Posterior vena cava (tissue), 2 donors: ENCODE measurements around the gene PDIA2. TPM values are rescaled to one million over a fixed set of nuclear protein-coding genes. Genes with fewer than 3 reads are reported as not detected.
"Not testable (repeated sequence)": the region's sequence is repeated elsewhere in the genome, so short reads cannot be mapped to it uniquely, and the experiment has no call there.

Experiments used
- DNase-seq: peaks from one replicate; pipeline ENCODE4 v3.0.0-alpha.2; 2020; ENCODE audit warnings: low spot score
- intact Hi-C, 2 donors: fragments of 100-400 bp; cut with DNase I; formaldehyde crosslinking; loops; one replicate each; pipeline versions ENCODE4 v1.14.1 to v1.14.2; 2022 to 2023
- total RNA-seq, 2 donors: library from RNA; stranded (reverse); fragmentation: NEBNext Ultra II Directional; extraction: Animal tissue kit (Norgen Biotek cat#: 25700); gene quantifications; one replicate each; pipeline ENCODE4 v1.2.1, GENCODE V29; 2021
- donor health status: DM: yes; HTN: yes; CAD: no.
- donor health status: DM: yes; HTN: yes; CAD: no.

PDIA2 gene
- total RNA-seq, 2 donors from 2014 or later = 0.86 to 0.88 TPM

DNA sequence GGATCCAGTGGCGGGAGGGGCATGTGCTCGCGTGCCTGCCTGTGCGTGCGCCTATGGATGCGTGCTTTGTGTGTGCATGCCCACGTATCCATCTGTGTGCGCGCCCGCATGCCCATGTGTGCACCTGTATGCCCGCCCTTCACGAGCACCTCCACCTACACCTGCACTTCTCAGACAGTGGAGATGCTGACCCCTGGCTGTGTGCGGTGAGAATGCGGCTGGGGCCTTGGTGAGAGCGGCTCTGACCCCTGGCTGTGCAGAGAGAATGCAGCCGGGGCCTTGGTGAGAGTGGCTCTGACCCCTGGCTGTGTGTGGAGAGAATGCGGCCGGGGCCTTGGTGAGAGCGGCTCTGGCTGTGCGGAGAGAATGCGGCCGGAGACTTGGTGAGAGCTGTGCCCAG is 35.7 kb downstream of the PDIA2 start:
- intact Hi-C loops = no loop called here
- DNase-seq = no peak

DNA sequence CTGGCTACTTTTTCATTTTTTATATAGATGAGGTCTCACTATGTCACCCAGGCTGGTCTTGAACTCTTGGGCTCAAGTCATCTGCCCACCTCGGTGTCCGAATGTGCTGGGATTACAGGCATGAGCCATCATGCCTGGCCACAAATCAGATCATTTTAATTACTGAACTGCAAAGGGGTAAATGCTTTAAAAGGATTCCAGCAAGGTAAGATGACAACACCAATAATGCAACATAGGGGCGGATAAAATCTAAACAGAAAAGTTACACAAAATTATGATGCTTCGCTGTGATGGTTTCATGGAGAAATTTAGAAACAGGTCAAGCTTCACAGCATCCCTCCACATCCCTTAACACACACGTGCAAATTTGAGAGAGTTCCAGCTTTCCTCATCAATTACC is 37.2 kb downstream of the PDIA2 start:
- DNase-seq = no peak
- intact Hi-C loops = no loop called here

DNA sequence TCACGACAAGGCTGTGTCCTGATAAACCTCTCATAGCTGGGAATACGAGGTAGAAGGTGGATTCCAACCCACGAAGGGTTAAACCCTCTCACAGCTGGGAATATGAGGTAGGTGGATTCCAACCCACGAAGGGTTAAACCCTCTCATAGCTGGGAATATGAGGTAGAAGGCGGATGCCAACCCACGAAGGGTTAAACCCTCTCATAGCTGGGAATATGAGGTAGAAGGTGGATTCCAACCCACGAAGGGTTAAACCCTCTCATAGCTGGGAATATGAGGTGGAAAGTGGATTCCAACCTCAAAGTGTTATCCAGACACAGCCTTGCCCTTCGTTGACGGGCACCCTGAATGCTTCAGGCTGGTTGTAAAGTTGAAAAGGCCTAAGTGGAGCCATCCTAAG is 38.6 kb downstream of the PDIA2 start:
- DNase-seq = no peak
- intact Hi-C loops = no loop called here

- intact Hi-C loops = no loop called here
- no peak for DNase-seq
Measured at GRCh38 chr16:322476-323143, 39.6 kb downstream of the PDIA2 start.

- no peak for DNase-seq
- intact Hi-C loops = no loop called here
Measured at GRCh38 chr16:324201-324450, 41.2 kb downstream of the PDIA2 start.

DNA sequence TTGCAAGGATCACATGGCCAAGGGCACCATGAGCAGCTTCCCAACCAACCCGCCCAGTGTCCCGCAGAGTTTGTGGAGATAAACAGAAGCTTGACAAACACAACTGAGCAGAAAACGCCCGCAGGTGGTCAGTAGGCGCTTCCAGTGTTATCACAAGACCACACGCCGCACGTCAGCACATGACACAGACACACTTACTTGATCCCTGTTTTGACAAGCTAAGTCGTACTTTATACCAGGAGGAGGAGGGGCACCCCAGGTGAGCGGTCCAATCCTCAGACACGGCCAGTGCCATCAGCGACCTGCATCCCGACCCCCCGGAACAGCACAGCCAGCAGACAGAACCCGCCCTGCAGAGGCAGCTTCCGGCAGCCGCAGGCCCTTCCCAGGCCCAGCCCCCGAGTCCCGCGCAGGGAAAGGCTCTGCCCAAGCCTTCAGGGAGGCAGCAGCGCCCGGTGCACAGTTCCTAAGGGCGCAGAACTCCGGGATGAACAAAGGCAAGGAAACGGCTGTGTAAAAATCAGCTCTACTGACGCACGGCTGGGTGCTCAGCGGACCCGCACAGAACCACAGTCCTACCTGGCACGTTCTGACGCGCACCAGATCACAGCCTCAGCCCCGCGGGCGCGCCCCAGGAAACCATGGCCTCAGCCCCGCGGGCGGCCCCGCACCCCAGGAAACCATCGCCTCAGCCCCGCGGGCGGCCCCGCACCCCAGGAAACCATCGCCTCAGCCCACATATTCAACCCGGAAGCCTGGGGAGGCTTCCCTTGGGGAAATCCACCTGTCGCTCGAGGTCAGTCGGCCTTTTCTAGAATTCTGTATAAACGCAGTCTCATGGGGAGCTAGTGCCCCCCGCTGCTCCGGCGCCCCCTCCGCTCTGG is 41.7 kb downstream of the PDIA2 start:
- intact Hi-C loops = no loop called here
- no peak for DNase-seq

- DNase-seq = no peak
- intact Hi-C loops = no loop called here
Measured at GRCh38 chr16:325375-326145, 42.6 kb downstream of the PDIA2 start.

DNA sequence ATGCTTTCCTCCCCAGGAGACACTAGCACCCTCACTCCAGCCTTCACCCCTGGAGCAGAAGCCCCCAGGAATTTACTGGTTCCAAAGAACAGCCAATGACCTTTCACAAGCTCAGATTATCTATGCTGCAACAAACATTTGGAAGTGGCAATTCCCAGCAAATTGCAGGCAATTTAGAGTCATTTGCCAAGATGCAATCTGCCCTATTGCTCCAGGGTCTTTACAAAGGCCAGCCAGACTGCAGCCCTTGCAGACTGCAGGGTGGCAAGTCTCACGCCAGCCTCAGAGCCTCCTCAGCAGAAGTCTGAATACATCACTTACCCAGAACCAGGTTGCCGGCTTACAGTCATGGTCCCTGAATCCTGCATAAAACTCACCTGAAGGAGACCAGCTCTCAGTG is 47.8 kb downstream of the PDIA2 start:
- intact Hi-C loops = no loop called here
- DNase-seq = no peak

DNA sequence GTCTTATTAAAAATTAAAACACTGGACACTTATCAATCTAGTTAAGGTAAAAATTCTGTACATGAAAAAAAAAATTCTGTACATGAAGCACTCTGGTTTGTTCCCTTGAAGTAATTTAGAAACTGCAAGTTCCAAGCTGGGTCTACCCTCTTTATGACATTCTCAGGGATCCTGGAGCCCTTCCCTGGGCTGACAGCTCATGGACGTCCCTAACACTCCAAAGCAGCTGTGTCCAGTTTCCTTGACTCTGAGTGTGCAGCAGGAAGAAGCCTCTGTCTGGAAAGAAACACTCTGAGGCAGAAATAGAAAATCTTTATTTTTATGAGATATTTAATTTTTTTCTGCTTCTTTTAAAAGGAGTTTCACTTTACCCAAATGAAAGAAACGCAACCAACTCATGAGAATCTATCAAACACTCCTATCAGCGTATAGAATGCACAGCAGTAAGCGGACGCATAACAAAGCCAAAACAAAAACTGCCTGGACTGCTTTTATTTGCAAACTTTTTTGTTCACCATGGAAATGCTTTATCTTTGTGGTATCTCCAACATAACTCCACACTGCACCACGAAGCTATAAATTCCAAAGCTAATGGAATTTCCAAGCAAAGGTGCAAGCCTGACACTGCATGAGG is 48.3 kb downstream of the PDIA2 start:
- intact Hi-C loops = not testable (repeated sequence)

GRCh38 chr16:333406-334094 is 50.6 kb downstream of the PDIA2 start:
- intact Hi-C loops = no loop called here
- no peak for DNase-seq

More for the DNA sequence above, 48.3 kb downstream of the PDIA2 start:
- not testable (repeated sequence) for DNase-seq

- DNase-seq, intact Hi-C loops: not testable (repeated sequence)
Measured at GRCh38 chr16:334164-334832, 51.3 kb downstream of the PDIA2 start.

DNA sequence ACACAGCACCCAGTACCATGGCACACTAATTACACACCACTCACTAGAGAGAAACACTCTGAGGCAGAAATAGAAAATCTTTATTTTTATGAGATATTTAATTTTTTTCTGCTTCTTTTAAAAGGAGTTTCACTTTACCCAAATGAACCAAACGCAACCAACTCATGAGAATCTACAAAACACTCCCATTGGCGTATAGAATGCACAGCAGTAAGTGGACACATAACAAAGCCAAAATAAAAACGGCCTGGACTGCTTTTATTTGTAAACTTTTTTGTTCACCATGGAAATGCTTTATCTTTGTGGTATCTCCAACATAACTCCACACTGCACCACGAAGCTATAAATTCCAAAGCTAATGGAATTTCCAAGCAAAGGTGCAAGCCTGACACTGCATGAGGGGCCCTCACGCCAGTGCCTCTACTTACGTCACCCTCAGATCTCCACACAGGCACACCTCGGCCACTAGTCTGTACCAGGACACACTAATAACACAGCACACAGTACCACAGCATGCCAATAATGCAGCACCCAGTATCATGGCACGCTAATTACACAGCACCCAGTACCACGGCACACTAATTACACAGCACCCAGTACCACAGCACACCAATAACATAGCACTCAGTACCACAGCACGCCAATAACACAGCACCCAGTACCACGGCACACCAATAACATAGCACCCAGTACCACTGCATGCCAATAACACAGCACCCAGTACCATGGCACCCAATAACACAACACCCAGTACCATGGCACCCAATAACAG is 52.1 kb downstream of the PDIA2 start:
- not testable (repeated sequence) for DNase-seq
- intact Hi-C loops = loop anchor here in 1 of 2 donors (1.0 kb wide), 1 partner anchor 36 kb away; no protein-coding TSS in a partner anchor

- DNase-seq = no peak
- intact Hi-C loops = no loop called here
Measured at GRCh38 chr16:336269-336668, 53.3 kb downstream of the PDIA2 start.

Other genes with a start within 250 kb of the PDIA2 start
- 1 to 10 TPM; 7.4 to 7.9 TPM for gene POLR3K, start 229.6 kb upstream of the PDIA2 start, total RNA-seq
- gene SNRNP25, start 229.3 kb upstream of the PDIA2 start, total RNA-seq = 10 to 100 TPM; 11.2 to 11.6 TPM
- 10 to 100 TPM; 39.5 to 39.7 TPM for gene RHBDF1, start 210.5 kb upstream of the PDIA2 start, total RNA-seq
- 10 to 100 TPM; 42.2 to 45.6 TPM for gene MPG, start 204.9 kb upstream of the PDIA2 start, total RNA-seq
- gene NPRL3, start 144.5 kb upstream of the PDIA2 start, total RNA-seq = 10 to 100 TPM; 13.2 to 22.1 TPM
- not detected for gene HBZ, start 130.5 kb upstream of the PDIA2 start, total RNA-seq
- 1 to 10 TPM in 1 of 2 donors, under 1 TPM in 1; 0.90 to 1.5 TPM for gene HBM, start 117.2 kb upstream of the PDIA2 start, total RNA-seq
- gene HBA2, start 110.3 kb upstream of the PDIA2 start, total RNA-seq = 1,000 to 10,000 TPM in 1 of 2 donors, 100 to 1,000 TPM in 1; 750 to 2,679 TPM
- 1,000 to 10,000 TPM in 1 of 2 donors, 100 to 1,000 TPM in 1; 878 to 2,742 TPM for gene HBA1, start 106.5 kb upstream of the PDIA2 start, total RNA-seq
- gene HBQ1, start 102.7 kb upstream of the PDIA2 start, total RNA-seq = under 1 TPM in 1 of 2 donors, not detected in 1; 0.48 TPM
- 10 to 100 TPM; 42.7 to 43.0 TPM for gene LUC7L, start 53.7 kb upstream of the PDIA2 start, total RNA-seq
- 10 to 100 TPM; 69.4 to 86.2 TPM for gene FAM234A, start 48.3 kb upstream of the PDIA2 start, total RNA-seq
- 10 to 100 TPM in 1 of 2 donors, 1 to 10 TPM in 1; 7.7 to 10.6 TPM for gene RGS11, start 7.2 kb upstream of the PDIA2 start, total RNA-seq
- under 1 TPM; 0.38 to 0.97 TPM for gene ARHGDIG, start 2.6 kb upstream of the PDIA2 start, total RNA-seq
- gene AXIN1, start 69.6 kb downstream of the PDIA2 start, total RNA-seq = 10 to 100 TPM; 13.4 to 19.0 TPM
- gene MRPL28, start 87.4 kb downstream of the PDIA2 start, total RNA-seq = 10 to 100 TPM; 35.7 to 36.0 TPM
- 10 to 100 TPM; 24.7 to 28.9 TPM for gene PGAP6, start 98.8 kb downstream of the PDIA2 start, total RNA-seq
- gene NME4, start 114.0 kb downstream of the PDIA2 start, total RNA-seq = 100 to 1,000 TPM in 1 of 2 donors, 10 to 100 TPM in 1; 70.7 to 108 TPM
- gene DECR2, start 118.7 kb downstream of the PDIA2 start, total RNA-seq = 10 to 100 TPM; 11.2 to 12.9 TPM
- 10 to 100 TPM; 40.1 to 45.2 TPM for gene RAB11FIP3, start 142.5 kb downstream of the PDIA2 start, total RNA-seq
- gene CAPN15, start 244.5 kb downstream of the PDIA2 start, total RNA-seq = 10 to 100 TPM; 23.3 to 26.6 TPM